ENCODE data around the gene RNF26.

The RNF26 gene

DNA sequence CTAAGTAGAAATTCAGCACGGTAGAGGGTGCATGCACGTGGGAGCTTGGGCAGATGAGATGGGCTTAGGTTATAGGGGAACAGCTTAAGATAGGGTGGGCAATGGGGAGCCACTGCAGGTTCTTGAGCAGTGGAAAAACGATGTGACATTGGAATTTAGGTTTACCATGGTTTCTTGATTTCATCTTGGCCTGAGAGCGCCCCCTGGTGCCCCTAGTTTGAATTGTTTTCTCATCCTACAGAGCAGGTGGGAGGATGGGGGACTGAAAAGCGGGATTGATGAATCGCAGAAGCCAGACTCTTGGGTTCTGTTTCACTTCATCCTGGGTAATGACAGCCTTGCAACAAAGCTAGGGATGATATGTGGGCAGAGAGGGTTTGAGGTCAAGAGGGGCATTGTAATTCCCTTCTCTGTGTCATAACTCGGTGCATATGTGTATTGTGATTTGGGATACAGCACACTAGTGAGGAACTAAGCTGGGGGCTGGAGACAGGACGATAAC is 10.7 kb upstream of the RNF26 start:
- TF ChIP-seq, protein P1, sequence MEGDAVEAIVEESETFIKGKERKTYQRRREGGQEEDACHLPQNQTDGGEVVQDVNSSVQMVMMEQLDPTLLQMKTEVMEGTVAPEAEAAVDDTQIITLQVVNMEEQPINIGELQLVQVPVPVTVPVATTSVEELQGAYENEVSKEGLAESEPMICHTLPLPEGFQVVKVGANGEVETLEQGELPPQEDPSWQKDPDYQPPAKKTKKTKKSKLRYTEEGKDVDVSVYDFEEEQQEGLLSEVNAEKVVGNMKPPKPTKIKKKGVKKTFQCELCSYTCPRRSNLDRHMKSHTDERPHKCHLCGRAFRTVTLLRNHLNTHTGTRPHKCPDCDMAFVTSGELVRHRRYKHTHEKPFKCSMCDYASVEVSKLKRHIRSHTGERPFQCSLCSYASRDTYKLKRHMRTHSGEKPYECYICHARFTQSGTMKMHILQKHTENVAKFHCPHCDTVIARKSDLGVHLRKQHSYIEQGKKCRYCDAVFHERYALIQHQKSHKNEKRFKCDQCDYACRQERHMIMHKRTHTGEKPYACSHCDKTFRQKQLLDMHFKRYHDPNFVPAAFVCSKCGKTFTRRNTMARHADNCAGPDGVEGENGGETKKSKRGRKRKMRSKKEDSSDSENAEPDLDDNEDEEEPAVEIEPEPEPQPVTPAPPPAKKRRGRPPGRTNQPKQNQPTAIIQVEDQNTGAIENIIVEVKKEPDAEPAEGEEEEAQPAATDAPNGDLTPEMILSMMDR (conservative IDR thresholded peaks at IDR 0.05; ENCODE audit: low read length): peak; percentile 77
- H3K4me3 ChIP-seq (ENCODE audit: low read length): no peak overlapping the region
- peak; percentile 61 for DNase-seq (ENCODE audit: low read depth)

GRCh38 chr11:119324189-119324588 is 10.1 kb upstream of the RNF26 start:
- TF ChIP-seq, protein P1 (conservative IDR thresholded peaks at IDR 0.05; ENCODE audit: low read length): no peak
- H3K4me3 ChIP-seq (ENCODE audit: low read length): no peak overlapping the region
- DNase-seq (ENCODE audit: low read depth): no peak

DNA sequence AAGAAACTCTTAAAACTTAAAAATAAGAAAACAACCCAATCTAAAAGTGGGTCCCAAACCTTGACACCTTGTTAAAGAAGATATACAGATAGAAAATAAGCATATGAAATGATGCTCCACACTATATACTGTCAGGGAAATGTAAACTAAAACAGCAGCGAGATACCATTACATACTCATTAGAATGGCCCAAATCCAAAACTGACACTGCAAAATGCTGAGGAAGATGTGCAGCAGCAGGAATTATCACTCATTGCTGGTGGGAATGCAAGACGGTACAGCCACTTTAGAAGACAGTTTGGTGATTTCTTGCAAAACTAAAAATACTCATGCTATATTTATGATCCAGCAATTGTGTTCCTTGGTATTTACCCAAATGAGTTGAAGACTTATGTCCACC is 5.0 kb upstream of the RNF26 start:
- no peak overlapping the region for H3K4me3 ChIP-seq (ENCODE audit: low read length)
- TF ChIP-seq, protein P1 (conservative IDR thresholded peaks at IDR 0.05; ENCODE audit: low read length): no peak
- no peak for DNase-seq (ENCODE audit: low read depth)

- no peak overlapping the region for H3K4me3 ChIP-seq (ENCODE audit: low read length)
- TF ChIP-seq, protein P1 (conservative IDR thresholded peaks at IDR 0.05; ENCODE audit: low read length): no peak
- DNase-seq (ENCODE audit: low read depth): no peak
These were observed 4.1 kb upstream of the RNF26 start for GRCh38 chr11:119330237-119330636.

DNA sequence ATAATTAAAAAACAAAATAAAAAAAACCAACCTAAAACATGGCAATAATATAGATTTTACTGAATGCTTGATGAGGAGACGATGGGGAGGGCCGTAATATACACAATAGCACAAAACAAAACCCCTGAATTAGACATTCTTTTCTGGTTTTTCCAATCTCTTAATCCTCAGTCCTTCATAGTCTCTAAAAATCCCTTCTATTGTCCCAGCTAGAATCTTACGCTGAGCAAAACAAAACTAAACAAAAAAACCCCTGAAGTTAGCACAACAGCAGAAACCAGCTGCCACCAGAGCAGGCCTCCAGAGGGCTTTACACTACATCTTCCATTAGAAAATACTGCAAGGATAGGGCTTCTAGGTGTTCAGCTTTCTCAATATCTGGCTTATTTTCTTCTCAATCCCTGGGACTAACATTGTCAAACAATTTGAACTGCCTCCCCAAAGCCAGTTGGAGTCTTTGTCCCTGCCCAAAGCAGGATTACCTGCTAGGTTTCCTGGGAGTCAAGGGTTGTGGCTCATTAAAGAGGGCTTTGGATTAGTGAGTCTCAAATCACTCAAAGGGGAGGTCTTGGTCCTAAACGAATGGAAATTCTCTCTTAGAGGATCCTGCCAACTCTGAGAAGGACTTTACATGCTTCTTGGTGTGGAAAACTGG is 2.1 kb upstream of the RNF26 start:
- no peak for DNase-seq (ENCODE audit: low read depth)
- TF ChIP-seq, protein P1 (conservative IDR thresholded peaks at IDR 0.05; ENCODE audit: low read length): no peak
- no peak overlapping the region for H3K4me3 ChIP-seq (ENCODE audit: low read length)

DNA sequence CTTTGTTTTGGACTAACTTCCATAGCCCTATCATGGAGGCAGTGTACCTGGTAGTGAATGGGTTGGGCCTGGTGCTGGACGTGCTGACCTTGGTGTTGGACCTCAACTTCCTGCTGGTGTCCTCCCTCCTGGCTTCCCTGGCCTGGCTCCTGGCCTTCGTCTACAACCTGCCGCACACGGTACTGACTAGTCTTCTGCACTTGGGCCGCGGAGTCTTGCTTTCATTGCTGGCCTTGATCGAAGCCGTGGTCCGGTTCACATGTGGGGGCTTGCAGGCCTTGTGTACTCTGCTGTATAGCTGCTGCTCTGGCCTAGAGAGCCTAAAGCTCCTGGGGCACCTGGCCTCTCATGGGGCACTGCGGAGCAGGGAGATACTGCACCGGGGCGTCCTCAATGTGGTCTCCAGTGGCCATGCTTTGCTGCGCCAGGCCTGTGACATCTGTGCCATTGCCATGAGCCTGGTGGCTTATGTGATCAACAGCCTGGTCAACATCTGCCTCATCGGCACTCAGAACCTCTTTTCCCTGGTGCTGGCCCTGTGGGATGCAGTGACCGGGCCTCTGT is 846 bp downstream of the RNF26 start:
- H3K4me3 ChIP-seq (ENCODE audit: low read length): peak overlapping the region; percentile 98
- TF ChIP-seq, protein P1 (conservative IDR thresholded peaks at IDR 0.05; ENCODE audit: low read length): no peak
- no peak for DNase-seq (ENCODE audit: low read depth)
